ENCODE results near the gene ARSB.
"Not testable (repeated sequence)": the region's sequence is repeated elsewhere in the genome, so short reads cannot be mapped to it uniquely, and the experiment has no call there.

ARSB gene

GRCh38 chr5:78895616-78896015 is 89.5 kb downstream of the ARSB start:
- DNase-seq, result no peak

- DNase-seq, result no peak
These were observed 91.0 kb downstream of the ARSB start for GRCh38 chr5:78893940-78894677.

GRCh38 chr5:78890667-78891379 is 94.3 kb downstream of the ARSB start:
- DNase-seq, result no peak

- no peak for DNase-seq
These were observed 95.6 kb downstream of the ARSB start for GRCh38 chr5:78889369-78890140.

- no peak for DNase-seq
These were observed 96.3 kb downstream of the ARSB start for GRCh38 chr5:78888580-78889368.

DNA sequence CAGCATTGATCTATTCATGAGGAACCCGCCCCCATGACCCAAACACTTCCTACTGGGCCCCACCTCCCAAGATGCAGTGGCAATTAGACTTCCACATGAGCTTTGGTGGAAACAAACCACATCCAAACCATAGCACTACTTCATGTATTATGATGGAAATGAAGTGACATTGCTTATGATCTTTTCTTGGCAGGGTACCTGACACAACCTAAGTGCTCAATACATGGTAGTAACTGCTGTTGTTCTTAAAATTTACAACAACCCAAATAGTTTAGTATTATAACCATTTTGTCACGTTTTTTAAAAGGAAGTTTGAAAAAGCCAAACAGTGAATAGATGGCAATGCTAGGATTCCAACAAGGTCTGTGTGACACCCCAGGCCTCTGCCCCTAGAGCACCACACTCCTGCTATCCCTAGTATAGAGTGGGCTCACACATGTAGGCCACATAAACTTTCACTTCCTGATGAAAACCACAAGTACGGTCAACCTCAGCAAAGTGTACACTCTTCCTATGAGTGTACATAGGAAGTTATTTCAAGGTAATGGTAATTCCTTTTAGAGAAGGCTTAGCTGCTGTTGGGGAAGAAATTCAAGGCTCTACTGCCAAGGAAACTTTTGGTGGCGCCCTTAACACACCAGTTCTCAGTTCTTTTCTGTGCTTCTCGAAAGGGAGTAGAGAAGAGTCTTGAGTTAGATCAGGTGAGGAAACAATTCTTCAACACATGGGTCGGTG is 97.6 kb downstream of the ARSB start:
- no peak for DNase-seq

DNA sequence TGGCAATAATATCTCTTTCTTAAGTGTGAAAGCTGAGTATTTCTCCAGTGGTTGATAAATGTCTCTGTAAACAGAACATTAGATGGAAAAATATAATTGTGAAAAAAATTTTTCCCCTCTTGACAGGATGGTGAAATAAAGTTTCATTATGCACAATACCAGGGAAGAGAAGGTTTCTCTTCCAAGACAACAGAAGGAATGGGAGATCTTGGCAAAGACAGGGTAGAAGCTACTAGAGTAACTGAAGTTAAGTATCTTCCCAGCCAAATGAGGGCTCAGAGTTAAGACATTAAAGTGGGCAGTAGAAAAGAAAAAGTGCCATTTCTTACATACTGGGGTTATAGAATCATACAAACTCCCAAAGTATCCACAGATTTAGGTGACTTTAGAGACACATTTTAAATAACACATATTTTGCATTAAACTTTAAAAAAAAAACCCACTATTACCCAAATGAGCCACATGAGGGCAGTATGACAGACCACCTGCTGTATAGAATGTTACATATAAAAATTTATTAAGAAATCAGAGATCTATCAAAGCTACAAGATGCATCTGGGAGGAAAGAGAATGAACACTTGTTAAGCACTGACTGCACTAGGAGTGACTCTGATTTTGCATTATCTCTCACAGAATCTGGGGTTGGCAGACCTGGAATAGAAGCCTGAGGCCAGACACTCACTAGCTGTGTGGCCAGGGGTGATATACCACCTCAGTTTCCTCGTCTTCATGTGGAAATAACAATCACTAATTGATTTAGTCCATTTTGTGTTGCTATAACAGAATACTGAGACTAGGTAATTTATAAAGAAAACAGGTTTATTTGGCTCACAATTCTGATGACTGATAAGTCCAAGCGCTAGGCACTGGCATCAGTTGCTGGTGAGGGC is 98.5 kb downstream of the ARSB start:
- no peak for DNase-seq

DNA sequence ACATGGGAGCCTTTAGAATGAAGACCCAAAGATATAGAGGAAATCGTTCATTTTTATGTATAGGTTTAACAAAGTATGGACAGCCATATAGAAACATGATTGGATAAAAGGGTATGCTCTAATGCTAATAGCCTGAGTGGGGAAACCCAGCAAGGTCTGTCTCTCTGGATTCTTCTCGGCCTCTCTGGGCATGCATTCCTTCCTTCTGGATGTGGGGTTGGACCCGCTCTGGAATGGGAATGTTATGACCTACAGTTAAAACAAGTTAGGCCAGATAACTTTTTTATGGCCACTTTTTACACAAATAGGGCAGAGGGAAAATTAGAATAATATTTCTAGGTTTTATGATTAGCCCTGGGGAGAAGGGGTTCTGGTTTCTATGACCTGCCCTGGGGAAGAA is 103.2 kb downstream of the ARSB start:
- no peak for DNase-seq

DNA sequence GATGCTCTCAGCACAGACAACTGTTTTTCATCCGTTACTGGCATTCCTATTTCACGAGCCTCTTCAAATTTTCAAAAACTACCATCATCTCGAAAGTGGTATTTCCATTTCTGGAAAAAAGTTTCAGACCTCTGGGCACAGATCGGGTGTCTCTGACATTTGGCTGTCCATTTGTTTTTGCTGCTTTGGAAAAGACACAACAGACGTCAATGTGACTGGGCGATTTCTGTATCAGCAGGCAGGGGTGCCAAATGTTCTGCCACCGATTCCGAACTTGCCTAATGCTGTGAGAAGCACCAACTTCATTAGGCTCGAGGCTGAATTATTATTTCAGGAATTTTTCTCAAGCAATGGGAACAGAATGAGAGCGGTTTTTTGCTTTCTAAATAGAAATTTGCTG is 105.6 kb downstream of the ARSB start:
- no peak for DNase-seq

DNA sequence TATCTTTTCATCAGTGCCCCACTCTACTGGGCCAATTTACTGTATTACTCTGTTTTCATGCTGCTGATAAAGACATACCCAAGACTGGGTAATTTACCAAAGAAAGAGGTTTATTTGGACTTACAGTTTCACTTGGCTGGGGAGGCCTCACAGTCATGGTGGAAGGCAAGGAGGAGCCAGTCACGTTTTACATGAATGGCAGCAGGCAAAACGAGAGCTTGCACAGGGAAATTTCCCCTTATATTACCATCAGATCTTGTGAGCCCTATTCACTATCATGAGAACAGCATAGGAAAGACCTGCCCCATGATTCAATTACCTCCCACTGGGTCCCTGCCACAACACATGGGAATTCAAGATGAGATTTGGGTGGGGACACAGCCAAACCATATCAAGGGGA is 119.0 kb downstream of the ARSB start:
- not testable (repeated sequence) for DNase-seq

DNA sequence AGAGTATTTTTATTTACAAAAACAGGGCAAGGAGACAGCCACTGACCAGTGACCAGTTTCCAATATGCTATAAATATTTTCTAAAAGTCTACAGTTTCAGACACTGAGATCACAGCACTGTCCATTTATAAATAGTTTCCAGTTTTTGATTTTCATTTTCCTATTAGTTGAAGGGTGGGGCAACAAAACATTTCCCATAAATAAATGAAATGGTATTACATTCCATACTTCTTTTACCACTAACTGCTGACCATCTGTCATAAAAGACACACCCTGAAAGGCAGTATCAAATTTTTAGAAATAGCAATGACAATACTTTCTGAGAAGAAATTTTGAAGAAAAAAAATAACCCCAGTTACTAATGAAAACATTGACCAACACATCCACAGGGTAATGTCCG is 126.7 kb downstream of the ARSB start:
- no peak for DNase-seq

DNA sequence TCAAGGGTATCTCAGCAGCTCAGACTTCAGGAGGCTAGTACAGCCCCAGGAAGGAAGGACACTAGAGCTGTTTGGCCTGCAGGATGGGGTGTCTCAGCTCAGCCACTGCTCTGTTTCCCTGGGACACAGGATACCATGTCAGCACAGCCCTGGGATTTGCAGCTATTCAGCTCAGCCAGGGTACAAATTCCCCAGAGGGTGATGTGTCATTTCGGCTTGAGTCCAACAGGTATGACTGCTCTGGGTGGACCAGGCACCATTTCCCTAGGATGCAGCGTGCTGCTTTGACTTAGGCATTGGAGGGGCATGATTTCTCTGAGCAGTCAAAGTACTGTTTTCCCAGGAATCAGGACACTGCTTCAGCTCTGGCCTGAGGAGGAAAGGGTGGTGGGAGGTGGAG is 130.1 kb downstream of the ARSB start:
- DNase-seq, result no peak

GRCh38 chr5:78851891-78852290 is 133.2 kb downstream of the ARSB start:
- DNase-seq, result not testable (repeated sequence)

DNA sequence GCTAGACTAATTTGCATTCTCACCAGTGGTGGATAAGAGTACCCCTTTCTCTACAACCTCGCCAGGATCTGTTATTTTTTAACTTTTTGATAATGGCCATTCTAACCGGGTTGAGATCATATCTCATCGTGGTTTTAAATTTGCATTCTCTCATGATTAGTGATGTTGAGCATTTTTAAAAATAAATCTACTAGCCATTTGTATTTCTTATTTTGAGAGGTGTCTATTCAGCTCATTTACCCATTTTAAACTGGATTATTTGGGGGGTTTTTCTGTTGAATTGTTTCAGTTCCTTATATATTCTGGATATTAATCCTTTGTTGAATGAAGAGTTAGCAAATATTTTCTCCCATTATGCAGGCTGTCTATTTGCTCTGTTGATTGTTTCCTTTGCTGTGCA is 139.6 kb downstream of the ARSB start:
- DNase-seq, result no peak

- no peak for DNase-seq
These were observed 141.7 kb downstream of the ARSB start for GRCh38 chr5:78843436-78843835.

DNA sequence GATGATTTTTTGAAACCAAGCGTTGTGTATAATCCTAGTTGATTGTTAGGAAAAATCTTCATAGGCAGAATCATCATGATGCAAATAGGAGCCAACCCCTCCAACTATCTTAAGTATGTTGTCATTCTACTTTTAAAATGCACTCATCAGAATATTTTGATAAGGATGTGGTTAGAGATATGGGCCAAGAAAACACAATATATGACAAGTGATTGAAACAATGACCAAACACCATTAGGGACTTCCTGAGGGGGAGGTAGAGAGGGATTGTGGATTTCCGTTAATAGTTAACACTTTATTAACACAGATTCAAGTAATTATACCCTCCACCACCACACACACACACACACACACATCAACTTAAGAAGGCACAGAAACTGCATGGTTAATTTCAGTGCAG is 143.3 kb downstream of the ARSB start:
- no peak for DNase-seq

DNA sequence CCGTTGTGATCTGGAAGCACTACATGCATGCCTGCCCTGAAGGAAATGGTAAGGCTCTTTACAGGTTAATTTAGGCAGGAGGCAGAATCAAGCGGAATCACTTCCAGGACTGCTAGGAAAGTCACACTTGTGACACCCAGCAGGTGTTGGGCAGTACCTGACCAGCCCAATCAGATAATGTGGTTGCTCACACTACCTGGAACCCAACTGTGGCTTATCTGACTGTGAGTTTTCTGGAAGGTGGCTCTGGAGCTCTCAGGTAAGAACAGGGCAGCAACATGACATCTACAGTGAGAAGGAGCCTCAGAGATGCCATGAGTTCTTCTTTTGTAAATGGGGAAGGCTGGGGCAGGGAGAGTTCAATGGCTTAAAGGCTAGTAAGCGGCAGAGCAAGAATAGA is 146.4 kb downstream of the ARSB start:
- DNase-seq, result no peak

- DNase-seq, result no peak
These were observed 147.3 kb downstream of the ARSB start for GRCh38 chr5:78837836-78838235.

DNA sequence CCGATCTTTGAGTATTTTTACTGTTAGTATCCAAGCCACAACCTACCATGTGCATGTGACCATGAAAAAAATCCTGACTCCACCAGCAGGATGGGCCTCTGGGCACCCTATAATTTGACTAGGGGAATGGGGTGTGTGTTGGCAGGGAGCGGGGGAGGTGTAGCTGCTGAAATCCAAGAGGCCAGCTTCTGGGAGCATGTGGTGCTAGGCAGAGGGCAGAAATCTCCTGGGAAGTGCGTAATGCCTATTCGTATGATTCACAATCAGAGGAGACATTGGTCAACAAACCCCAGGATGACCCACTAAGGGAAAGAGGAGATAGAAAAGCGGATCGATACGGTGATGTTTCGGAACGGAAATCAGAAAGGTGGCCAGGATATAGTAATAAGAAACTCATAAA is 149.9 kb downstream of the ARSB start:
- no peak for DNase-seq

- DNase-seq, result no peak
These were observed 151.8 kb downstream of the ARSB start for GRCh38 chr5:78833284-78833683.

DNA sequence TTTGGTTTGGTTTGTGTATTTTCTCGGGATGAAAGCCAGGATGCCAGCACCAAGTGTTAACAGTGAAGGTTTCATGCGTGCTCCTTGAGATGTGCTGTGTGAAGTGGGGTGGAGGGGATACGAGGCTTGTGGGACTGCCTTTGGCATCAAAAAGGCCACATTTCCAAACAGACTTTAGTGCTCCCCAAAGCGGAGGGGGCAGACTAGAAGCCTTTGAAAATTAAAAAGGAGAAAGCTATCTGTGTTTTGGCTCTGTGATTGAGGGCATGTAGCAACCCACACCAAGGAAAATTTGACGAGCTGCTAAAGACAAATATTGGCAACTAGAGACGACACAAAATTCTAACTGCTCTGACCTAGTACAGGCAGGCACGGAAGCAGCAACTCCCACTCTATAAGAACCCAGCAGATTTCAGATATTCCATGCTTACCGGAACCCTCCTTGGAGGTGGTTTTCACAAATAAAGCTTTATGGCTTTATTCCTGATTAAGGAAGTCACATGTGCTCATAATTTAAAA is 154.5 kb downstream of the ARSB start:
- no peak for DNase-seq

All from stimulated activated CD4-positive, alpha-beta T cell treated with anti-CD3 and anti-CD28 coated beads, Interleukin-4, amount 100 ng/mL, for 1 hour (primary cell).